ENCODE measurements around the gene ATG9A.
"Not testable (repeated sequence)": the region's sequence is repeated elsewhere in the genome, so short reads cannot be mapped to it uniquely, and the experiment has no call there.

Gene ATG9A

GRCh38 chr2:219266886-219267285 is 37.5 kb upstream of the ATG9A start:
- H3K4me1 ChIP-seq (ENCODE audit: low read length): no peaks in the 10 kb centered on the region
- no peak overlapping the region for H3K4me2 ChIP-seq (ENCODE audit: low read length)
- H3K9ac ChIP-seq (ENCODE audit: low read length): no peak overlapping the region
- H3K27ac ChIP-seq (ENCODE audit: low read length): no peak overlapping the region
- no peaks in the 10 kb centered on the region for H3K27me3 ChIP-seq (ENCODE audit: low read depth, low read length)
- no peak overlapping the region for H3K4me3 ChIP-seq (ENCODE audit: low read length)
- TF ChIP-seq EZH2phosphoT487 (IDR thresholded peaks at IDR 0.05; ENCODE audit: low read depth): no peak
- TF ChIP-seq CTCF (IDR thresholded peaks at IDR 0.05; ENCODE audit: low read depth, low read length): no peak
- H2AFZ ChIP-seq (ENCODE audit: low read depth, low read length): no peak overlapping the region
- H4K20me1 ChIP-seq (ENCODE audit: insufficient read depth, low read length): no peaks in the 10 kb centered on the region
- H3K9me3 ChIP-seq (ENCODE audit: insufficient read depth, low read length): no peaks in the 10 kb centered on the region
- no peaks in the 10 kb centered on the region for H3K36me3 ChIP-seq (replicated peaks; ENCODE audit: low read depth, low read length)
- no peaks in the 10 kb centered on the region for H3K79me2 ChIP-seq (ENCODE audit: low read length)

GRCh38 chr2:219266232-219266631 is 36.8 kb upstream of the ATG9A start:
- Histone ChIP-seq H4K20me1 (ENCODE audit: insufficient read depth, low read length) (no peaks in the 10 kb centered on the region), H3K4me2 (ENCODE audit: low read length) (no peak overlapping the region), H3K4me1 (ENCODE audit: low read length) (no peaks in the 10 kb centered on the region), H3K9me3 (ENCODE audit: insufficient read depth, low read length) (no peaks in the 10 kb centered on the region), H3K27me3 (ENCODE audit: low read depth, low read length) (no peaks in the 10 kb centered on the region), H2AFZ (ENCODE audit: low read depth, low read length) (no peak overlapping the region), H3K4me3 (ENCODE audit: low read length) (no peak overlapping the region), H3K79me2 (ENCODE audit: low read length) (no peaks in the 10 kb centered on the region), H3K9ac (ENCODE audit: low read length) (no peak overlapping the region), H3K27ac (ENCODE audit: low read length) (no peak overlapping the region), H3K36me3 (replicated peaks; ENCODE audit: low read depth, low read length) (no peaks in the 10 kb centered on the region)
- TF ChIP-seq EZH2phosphoT487 (IDR thresholded peaks at IDR 0.05; ENCODE audit: low read depth) (no peak), CTCF (IDR thresholded peaks at IDR 0.05; ENCODE audit: low read depth, low read length) (no peak)

- Histone ChIP-seq H3K4me2 (ENCODE audit: low read length) (no peak overlapping the region), H3K4me1 (ENCODE audit: low read length) (no peaks in the 10 kb centered on the region)
Measured at GRCh38 chr2:219261024-219261855, 31.8 kb upstream of the ATG9A start.

GRCh38 chr2:219258942-219259341 is 29.5 kb upstream of the ATG9A start:
- H3K27ac ChIP-seq (ENCODE audit: low read length); H3K27me3 ChIP-seq (ENCODE audit: low read depth, low read length): not testable (repeated sequence)

More at GRCh38 chr2:219261024-219261855, 31.8 kb upstream of the ATG9A start:
- Histone ChIP-seq H3K27me3 (ENCODE audit: low read depth, low read length) (no peaks in the 10 kb centered on the region), H2AFZ (ENCODE audit: low read depth, low read length) (no peak overlapping the region), H3K4me3 (ENCODE audit: low read length) (no peak overlapping the region), H3K9ac (ENCODE audit: low read length) (no peak overlapping the region), H3K79me2 (ENCODE audit: low read length) (no peaks in the 10 kb centered on the region), H3K36me3 (replicated peaks; ENCODE audit: low read depth, low read length) (no peaks in the 10 kb centered on the region), H3K9me3 (ENCODE audit: insufficient read depth, low read length) (no peaks in the 10 kb centered on the region), H3K27ac (ENCODE audit: low read length) (no peak overlapping the region), H4K20me1 (ENCODE audit: insufficient read depth, low read length) (no peaks in the 10 kb centered on the region)
- TF ChIP-seq EZH2phosphoT487 (IDR thresholded peaks at IDR 0.05; ENCODE audit: low read depth) (no peak), CTCF (IDR thresholded peaks at IDR 0.05; ENCODE audit: low read depth, low read length) (no peak)

More at GRCh38 chr2:219258942-219259341, 29.5 kb upstream of the ATG9A start:
- not testable (repeated sequence) for H3K4me3 ChIP-seq (ENCODE audit: low read length); H3K4me2 ChIP-seq (ENCODE audit: low read length); H4K20me1 ChIP-seq (ENCODE audit: insufficient read depth, low read length); H3K4me1 ChIP-seq (ENCODE audit: low read length); H3K9ac ChIP-seq (ENCODE audit: low read length); H3K79me2 ChIP-seq (ENCODE audit: low read length); H2AFZ ChIP-seq (ENCODE audit: low read depth, low read length); H3K9me3 ChIP-seq (ENCODE audit: insufficient read depth, low read length); H3K36me3 ChIP-seq (replicated peaks; ENCODE audit: low read depth, low read length)
